Measurements from ENCODE around the gene ANO7.

ANO7 gene

GRCh38 chr2:241188361-241189092 lies at the start of gene ANO7:
Gene ANO7 (plus strand): TSS chr2:241188677. CDS start chr2:241190064, 1,387 bp downstream.
- H3K9ac ChIP-seq (ENCODE audit: low read length) = no peak within 1 kb of the TSS
- no peaks in the 10 kb centered on the region for H3K36me3 ChIP-seq (replicated peaks; ENCODE audit: insufficient read depth, low read length)
- no peak within 1 kb of the TSS for H3K27ac ChIP-seq (ENCODE audit: low read length)
- TF ChIP-seq EZH2 (optimal IDR thresholded peaks at IDR 0.05; ENCODE audit: low read depth, low read length) = no peak
- TF ChIP-seq EZH2phosphoT487 (IDR thresholded peaks at IDR 0.05; ENCODE audit: low read length) = no peak
- TF ChIP-seq CTCF (IDR thresholded peaks at IDR 0.05; ENCODE audit: low read length) = no peak
- no peaks in the 10 kb centered on the region for H3K4me1 ChIP-seq (ENCODE audit: low read length)
- H3K9me2 ChIP-seq (replicated peaks; ENCODE audit: insufficient read depth, low read length) = no peaks in the 10 kb centered on the region
- H3K79me2 ChIP-seq (ENCODE audit: low read length) = no peaks in the 10 kb centered on the region
- no peak within 1 kb of the TSS for H3K4me3 ChIP-seq (ENCODE audit: low read length)
- no peaks in the 10 kb centered on the region for H3F3A ChIP-seq (ENCODE audit: insufficient read depth, low read length)
- no peak within 1 kb of the TSS for H2AFZ ChIP-seq (ENCODE audit: low read length)
- H3K9me3 ChIP-seq (replicated peaks; ENCODE audit: insufficient read depth, low read length) = no peaks in the 10 kb centered on the region
- H4K20me1 ChIP-seq (ENCODE audit: insufficient read depth, low read length) = no peaks in the 10 kb centered on the region
- H3K4me2 ChIP-seq (ENCODE audit: low read depth, low read length) = no peak within 1 kb of the TSS
- no peak for DNase-seq
- no peaks in the 10 kb centered on the region; the same call in 1 of the 2 replicates for H3K27me3 ChIP-seq (replicated peaks; ENCODE audit: insufficient read depth, low read length)

GRCh38 chr2:241139531-241140444 lies 48.7 kb upstream of the ANO7 start:
- no peaks in the 10 kb centered on the region for H3K79me2 ChIP-seq (ENCODE audit: low read length)

GRCh38 chr2:241140445-241140840 lies 48.0 kb upstream of the ANO7 start:
- Histone ChIP-seq H3K27ac (ENCODE audit: low read length) (no peak overlapping the region), H3F3A (ENCODE audit: insufficient read depth, low read length) (no peaks in the 10 kb centered on the region), H3K4me1 (ENCODE audit: low read length) (no peaks in the 10 kb centered on the region), H3K27me3 (replicated peaks; ENCODE audit: insufficient read depth, low read length) (no peaks in the 10 kb centered on the region), H3K4me3 (ENCODE audit: low read length) (no peak overlapping the region), H3K9ac (ENCODE audit: low read length) (no peak overlapping the region), H2AFZ (ENCODE audit: low read length) (no peak overlapping the region), H4K20me1 (ENCODE audit: insufficient read depth, low read length) (no peaks in the 10 kb centered on the region), H3K9me2 (replicated peaks; ENCODE audit: insufficient read depth, low read length) (no peaks in the 10 kb centered on the region), H3K79me2 (ENCODE audit: low read length) (no peaks in the 10 kb centered on the region), H3K36me3 (replicated peaks; ENCODE audit: insufficient read depth, low read length) (no peaks in the 10 kb centered on the region), H3K9me3 (replicated peaks; ENCODE audit: insufficient read depth, low read length) (no peaks in the 10 kb centered on the region), H3K4me2 (ENCODE audit: low read depth, low read length) (no peak overlapping the region)
- DNase-seq = no peak
- no peak for TF ChIP-seq CTCF (IDR thresholded peaks at IDR 0.05; ENCODE audit: low read length)
- TF ChIP-seq EZH2 (optimal IDR thresholded peaks at IDR 0.05; ENCODE audit: low read depth, low read length) = no peak
- TF ChIP-seq EZH2phosphoT487 (IDR thresholded peaks at IDR 0.05; ENCODE audit: low read length) = no peak

More at GRCh38 chr2:241139531-241140444, 48.7 kb upstream of the ANO7 start:
- H3K4me1 ChIP-seq (ENCODE audit: low read length) = no peaks in the 10 kb centered on the region
- no peak for DNase-seq
- H4K20me1 ChIP-seq (ENCODE audit: insufficient read depth, low read length) = no peaks in the 10 kb centered on the region
- H2AFZ ChIP-seq (ENCODE audit: low read length) = no peak overlapping the region
- no peaks in the 10 kb centered on the region for H3K36me3 ChIP-seq (replicated peaks; ENCODE audit: insufficient read depth, low read length)
- no peaks in the 10 kb centered on the region for H3K27me3 ChIP-seq (replicated peaks; ENCODE audit: insufficient read depth, low read length)
- H3K4me3 ChIP-seq (ENCODE audit: low read length) = no peak overlapping the region
- H3F3A ChIP-seq (ENCODE audit: insufficient read depth, low read length) = no peaks in the 10 kb centered on the region
- no peak for TF ChIP-seq EZH2phosphoT487 (IDR thresholded peaks at IDR 0.05; ENCODE audit: low read length)
- no peak for TF ChIP-seq EZH2 (optimal IDR thresholded peaks at IDR 0.05; ENCODE audit: low read depth, low read length)
- TF ChIP-seq CTCF (IDR thresholded peaks at IDR 0.05; ENCODE audit: low read length) = no peak
- no peak overlapping the region for H3K4me2 ChIP-seq (ENCODE audit: low read depth, low read length)
- no peak overlapping the region for H3K27ac ChIP-seq (ENCODE audit: low read length)
- H3K9ac ChIP-seq (ENCODE audit: low read length) = no peak overlapping the region
- no peaks in the 10 kb centered on the region for H3K9me3 ChIP-seq (replicated peaks; ENCODE audit: insufficient read depth, low read length)
- no peaks in the 10 kb centered on the region for H3K9me2 ChIP-seq (replicated peaks; ENCODE audit: insufficient read depth, low read length)

Measured in MM.1S (cell line).